ENCODE data around the gene ONECUT3.

DNA sequence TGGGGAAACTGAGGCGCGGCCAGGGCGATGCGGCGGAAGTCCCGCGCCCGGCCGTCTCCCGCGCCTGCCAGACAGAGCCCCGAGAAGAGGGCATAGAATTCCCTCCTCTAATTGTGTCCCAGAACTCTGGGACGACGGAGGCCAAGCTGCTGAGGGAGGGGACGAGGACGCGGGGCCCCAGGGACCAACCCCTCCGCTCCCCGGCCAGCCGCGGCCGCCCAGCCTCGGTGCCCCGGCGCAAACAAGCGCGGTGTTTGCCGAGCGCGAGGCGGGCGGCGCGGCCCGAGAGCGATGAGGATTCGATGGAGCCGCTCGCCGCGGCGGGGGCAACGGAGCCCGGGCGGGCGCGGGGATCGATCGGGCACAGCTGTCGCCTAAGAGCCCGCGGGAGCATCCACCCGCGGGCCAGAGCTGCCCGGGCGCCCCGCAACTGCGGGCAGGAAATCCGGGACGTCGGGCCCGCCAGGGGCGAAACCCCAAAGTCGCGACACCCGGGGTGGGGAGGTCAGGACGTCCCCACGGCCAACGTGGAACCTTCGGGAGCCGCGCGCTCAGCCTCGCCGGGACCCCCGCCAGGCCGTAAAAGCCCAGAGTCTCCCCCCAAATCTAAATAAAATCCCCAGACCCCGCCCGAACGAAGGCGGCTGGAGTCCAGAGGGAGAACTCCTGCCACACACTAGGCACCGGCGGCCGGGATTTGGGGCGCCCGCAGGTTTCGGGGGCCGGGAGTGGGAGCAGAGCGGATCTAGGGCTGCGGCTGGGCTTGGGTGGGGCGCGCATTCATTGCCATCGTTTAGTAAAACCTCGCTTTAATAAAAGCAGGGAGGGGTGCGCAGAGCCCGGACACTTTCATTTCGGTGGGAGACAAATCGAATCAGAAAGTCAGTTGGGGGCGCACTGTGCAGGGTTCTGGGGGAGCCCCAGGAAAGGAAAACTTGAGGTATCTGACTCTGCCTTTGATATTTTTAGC, 3.6 kb upstream of the ONECUT3 start:
- no peak for TF ChIP-seq EZH2phosphoT487 (IDR thresholded peaks at IDR 0.05; ENCODE audit: borderline replicate concordance, low read depth, low read length)
- TF ChIP-seq, protein P1, sequence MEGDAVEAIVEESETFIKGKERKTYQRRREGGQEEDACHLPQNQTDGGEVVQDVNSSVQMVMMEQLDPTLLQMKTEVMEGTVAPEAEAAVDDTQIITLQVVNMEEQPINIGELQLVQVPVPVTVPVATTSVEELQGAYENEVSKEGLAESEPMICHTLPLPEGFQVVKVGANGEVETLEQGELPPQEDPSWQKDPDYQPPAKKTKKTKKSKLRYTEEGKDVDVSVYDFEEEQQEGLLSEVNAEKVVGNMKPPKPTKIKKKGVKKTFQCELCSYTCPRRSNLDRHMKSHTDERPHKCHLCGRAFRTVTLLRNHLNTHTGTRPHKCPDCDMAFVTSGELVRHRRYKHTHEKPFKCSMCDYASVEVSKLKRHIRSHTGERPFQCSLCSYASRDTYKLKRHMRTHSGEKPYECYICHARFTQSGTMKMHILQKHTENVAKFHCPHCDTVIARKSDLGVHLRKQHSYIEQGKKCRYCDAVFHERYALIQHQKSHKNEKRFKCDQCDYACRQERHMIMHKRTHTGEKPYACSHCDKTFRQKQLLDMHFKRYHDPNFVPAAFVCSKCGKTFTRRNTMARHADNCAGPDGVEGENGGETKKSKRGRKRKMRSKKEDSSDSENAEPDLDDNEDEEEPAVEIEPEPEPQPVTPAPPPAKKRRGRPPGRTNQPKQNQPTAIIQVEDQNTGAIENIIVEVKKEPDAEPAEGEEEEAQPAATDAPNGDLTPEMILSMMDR (conservative IDR thresholded peaks at IDR 0.05; ENCODE audit: low read length): no peak

Data from OCI-LY7 (cell line).